Activated CD4-positive, alpha-beta T cell treated with anti-CD3 and anti-CD28 coated beads for 36 hours (primary cell): ENCODE measurements around the gene SRRM2. TPM values are rescaled to one million over a fixed set of nuclear protein-coding genes. Genes with fewer than 3 reads are reported as not detected.

Source experiments
- ATAC-seq: fragments of 200-7000 bp; cut with Tn5 transposase; one replicate; pipeline ENCODE4 v1.10.0; 2021; ENCODE audit warnings: mild to moderate bottlenecking, moderate library complexity
- CTCF ChIA-PET: fragments of 350-600 bp; sonication (Branson Sonifier 250); formaldehyde crosslinking; loops from one replicate; lab custom pipeline; 2021; ENCODE audit warnings: antibody characterized with exemption; lab: Charles Lee
- POLR2A ChIA-PET: fragments of 350-600 bp; sonication (Branson Sonifier 250); formaldehyde crosslinking; loops from one replicate; lab custom pipeline; 2021; ENCODE audit warnings: antibody characterized with exemption, inconsistent platforms; lab: Charles Lee
- DNase-seq: peaks from one replicate; pipeline ENCODE4 v3.0.0-alpha.2; 2020
- H3K27ac Mint-ChIP-seq: one replicate; pipeline ENCODE4 v1.8.0; 2021; ENCODE audit warnings: mixed read lengths
- H3K27me3 Mint-ChIP-seq: one replicate; pipeline ENCODE4 v1.8.0; 2021; ENCODE audit warnings: mixed read lengths
- H3K36me3 Mint-ChIP-seq: one replicate; pipeline ENCODE4 v1.8.0; 2021; ENCODE audit warnings: low read depth, mixed read lengths
- H3K4me1 Mint-ChIP-seq: one replicate; pipeline ENCODE4 v1.8.0; 2021; ENCODE audit warnings: mixed read lengths
- H3K4me3 Mint-ChIP-seq: one replicate; pipeline ENCODE4 v1.8.0; 2021; ENCODE audit warnings: mild to moderate bottlenecking, moderate library complexity, mixed read lengths
- H3K9me3 Mint-ChIP-seq: one replicate; pipeline ENCODE4 v1.8.0; 2021; ENCODE audit warnings: low read depth, mixed read lengths
- intact Hi-C, 2 experiments: fragments of 100-400 bp; cut with DNase I in 1 of 2; cut with micrococcal nuclease in 1 of 2; formaldehyde crosslinking; loops; one replicate each; pipeline versions ENCODE4 v1.14.2 to v1.15.1; 2022 to 2024; cut with DNase I, micrococcal nuclease
- total RNA-seq, 2 experiments: library from RNA; stranded (reverse); gene quantifications; one replicate each; pipeline ENCODE4 v1.2.3, GENCODE V29; 2021

SRRM2 gene
- total RNA-seq, 2 experiments from 2014 or later = 517 to 598 TPM

DNA sequence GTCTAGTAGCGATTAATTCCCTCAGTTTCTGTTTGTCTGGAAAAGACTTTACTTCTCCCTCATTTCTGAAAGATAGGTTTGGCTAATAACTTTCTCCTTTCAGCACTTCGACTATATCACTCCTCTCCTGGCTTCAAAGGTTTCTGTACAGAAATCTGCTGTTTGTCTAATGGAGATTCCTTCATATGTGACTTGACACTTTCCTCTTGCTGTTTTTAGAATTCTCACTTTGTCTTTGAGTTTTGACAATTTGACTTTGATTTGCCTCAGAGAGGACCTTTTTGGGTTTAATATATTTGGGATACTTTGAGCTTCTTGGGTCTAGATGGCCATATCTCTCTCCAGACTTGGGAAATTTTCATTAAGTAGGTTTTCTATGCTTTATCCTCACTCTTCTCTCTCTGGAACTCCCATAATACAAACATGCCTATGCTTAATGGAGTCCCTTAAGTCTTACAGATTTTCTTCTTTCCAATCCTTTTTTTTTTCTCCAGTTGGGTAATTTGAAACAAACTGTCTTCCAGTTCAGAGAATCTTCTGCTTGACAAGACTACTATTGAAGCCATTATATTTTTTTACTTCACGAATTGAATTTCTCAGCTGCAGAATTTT lies 56.8 kb downstream of the SRRM2 start:
- Mint-ChIP-seq H3K27ac (no peak overlapping the region), H3K9me3 (peaks cover 2% of the 10 kb centered on the region), H3K36me3 (no peaks in the 10 kb centered on the region), H3K4me1 (no peaks in the 10 kb centered on the region), H3K4me3 (no peak overlapping the region), H3K27me3 (peaks cover 12% of the 10 kb centered on the region)
- ATAC-seq (no peak), DNase-seq (no peak)
- ChIA-PET CTCF (no interaction called here), POLR2A (no interaction called here)
- intact Hi-C loops = no loop called here

DNA sequence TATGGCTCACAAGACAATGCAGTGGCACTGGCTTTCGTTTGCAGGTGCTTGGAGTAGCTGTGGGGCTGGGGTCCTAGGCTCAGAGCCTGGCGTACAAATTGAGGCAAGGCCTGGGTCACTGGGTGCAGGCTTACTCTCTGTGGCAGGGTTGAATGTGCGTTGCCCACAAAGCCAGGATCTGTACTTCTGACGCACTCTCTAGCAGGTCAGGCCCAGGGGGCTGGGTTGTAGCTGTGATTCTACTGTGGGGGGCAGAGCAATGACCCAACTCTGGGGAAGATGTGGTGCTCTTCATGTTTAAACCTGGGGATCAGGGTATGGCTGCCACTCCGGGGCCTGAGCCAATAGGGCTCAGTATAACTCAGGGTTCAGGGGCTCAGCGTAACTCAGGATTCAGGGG lies 58.2 kb downstream of the SRRM2 start:
- ATAC-seq (no peak), DNase-seq (no peak)
- no peak overlapping the region for H3K4me3 Mint-ChIP-seq
- POLR2A ChIA-PET = no interaction called here
- no peaks in the 10 kb centered on the region for H3K36me3 Mint-ChIP-seq
- no peaks in the 10 kb centered on the region for H3K4me1 Mint-ChIP-seq
- no peaks in the 10 kb centered on the region for H3K9me3 Mint-ChIP-seq
- CTCF ChIA-PET = interaction anchor here (0.6 to 0.8 kb wide), 3 partner anchors 17 to 106 kb away, joined by 3 read pairs; no protein-coding TSS in a partner anchor
- H3K27me3 Mint-ChIP-seq = peaks cover 12% of the 10 kb centered on the region
- intact Hi-C loops = no loop called here
- no peak overlapping the region for H3K27ac Mint-ChIP-seq

- no peak for ATAC-seq
- H3K27ac Mint-ChIP-seq = no peak overlapping the region
- H3K27me3 Mint-ChIP-seq = peaks cover 8% of the 10 kb centered on the region
- intact Hi-C loops = no loop called here
- no peaks in the 10 kb centered on the region for H3K4me1 Mint-ChIP-seq
- ChIA-PET POLR2A (no interaction called here), CTCF (interaction anchor here (1.6 kb wide), 1 partner anchor 56 kb away, joined by 5 read pairs; no protein-coding TSS in a partner anchor)
- H3K36me3 Mint-ChIP-seq = no peaks in the 10 kb centered on the region
- DNase-seq = no peak
- no peaks in the 10 kb centered on the region for H3K9me3 Mint-ChIP-seq
- H3K4me3 Mint-ChIP-seq = no peak overlapping the region
These were observed 59.4 kb downstream of the SRRM2 start for GRCh38 chr16:2811703-2812471.

DNA sequence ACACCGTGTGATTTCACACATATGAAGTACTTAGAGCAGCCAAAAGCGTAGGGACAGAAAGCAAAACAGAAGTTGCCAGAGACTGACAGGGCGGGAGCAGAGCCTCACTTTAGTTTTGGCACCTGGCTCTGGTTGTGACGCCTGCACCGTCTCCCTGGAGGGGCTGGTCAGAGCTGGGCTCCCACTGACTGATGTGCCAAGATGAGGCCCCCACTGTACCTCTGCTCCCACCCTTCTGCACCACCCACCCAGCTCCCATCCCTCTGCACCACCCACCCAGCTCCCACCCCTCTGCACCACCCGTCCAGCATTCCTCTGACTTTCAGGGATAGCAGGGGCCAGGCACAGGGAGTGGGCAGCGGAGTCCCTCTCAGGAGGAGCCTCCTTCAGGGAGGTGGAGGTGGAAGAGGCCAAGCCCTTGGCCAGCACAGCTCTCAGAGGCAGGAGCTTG lies 61.4 kb downstream of the SRRM2 start:
- Mint-ChIP-seq H3K27ac (no peak overlapping the region), H3K9me3 (no peaks in the 10 kb centered on the region), H3K4me1 (no peaks in the 10 kb centered on the region), H3K4me3 (no peak overlapping the region), H3K36me3 (no peaks in the 10 kb centered on the region), H3K27me3 (peaks cover 7% of the 10 kb centered on the region)
- ATAC-seq = no peak
- ChIA-PET POLR2A (no interaction called here), CTCF (interaction anchor here (0.6 to 0.7 kb wide), 2 partner anchors 27 to 150 kb away, joined by 3 read pairs; no protein-coding TSS in a partner anchor)
- no peak for DNase-seq
- intact Hi-C loops = no loop called here

DNA sequence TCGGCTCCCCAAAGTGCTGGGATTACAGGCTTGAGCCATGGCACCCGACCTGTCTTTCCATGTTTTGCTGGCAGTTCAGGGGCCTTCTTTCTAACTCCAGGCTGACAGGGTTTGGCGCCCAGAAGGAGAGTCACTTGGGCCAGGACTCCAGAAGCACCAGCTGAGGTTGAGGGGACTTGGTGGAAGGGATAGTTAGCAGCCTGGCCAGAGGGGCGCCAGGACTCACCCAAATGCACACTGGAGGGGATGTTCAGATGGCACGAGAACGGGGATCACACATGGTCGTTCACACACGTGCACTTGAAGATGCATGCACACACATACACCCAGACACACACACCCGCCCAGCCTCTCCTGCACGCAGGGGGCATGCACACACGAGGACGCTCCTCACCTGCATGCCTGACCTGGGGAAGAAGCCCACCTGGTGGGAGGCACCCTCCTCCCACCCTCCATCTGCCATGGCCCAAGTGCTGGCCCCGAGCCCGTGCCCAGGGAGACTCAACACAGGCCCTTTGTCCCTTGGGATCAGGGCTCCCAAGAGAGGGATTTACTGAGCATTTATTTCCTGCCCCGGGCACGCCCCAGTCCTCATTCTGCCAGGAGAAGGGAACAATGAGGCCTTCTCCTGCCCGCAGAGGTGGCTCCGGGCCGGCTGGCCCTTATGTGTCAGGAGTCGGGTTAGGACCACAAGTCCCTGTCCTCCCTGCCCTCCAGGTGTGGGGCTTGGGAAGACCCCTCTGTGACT lies 62.3 kb downstream of the SRRM2 start:
- DNase-seq (no peak), ATAC-seq (no peak)
- Mint-ChIP-seq H3K27me3 (peaks cover 6% of the 10 kb centered on the region), H3K36me3 (no peaks in the 10 kb centered on the region), H3K9me3 (no peaks in the 10 kb centered on the region), H3K4me3 (no peak overlapping the region), H3K27ac (no peak overlapping the region), H3K4me1 (no peaks in the 10 kb centered on the region)
- POLR2A ChIA-PET = no interaction called here
- intact Hi-C loops = no loop called here
- CTCF ChIA-PET = interaction anchor here (0.6 to 0.7 kb wide), 2 partner anchors 26 to 149 kb away, joined by 3 read pairs; no protein-coding TSS in a partner anchor

GRCh38 chr16:2815299-2815771 lies 62.9 kb downstream of the SRRM2 start:
- ChIA-PET CTCF (no interaction called here), POLR2A (no interaction called here)
- intact Hi-C loops = no loop called here
- Mint-ChIP-seq H3K27ac (no peak overlapping the region), H3K9me3 (no peaks in the 10 kb centered on the region), H3K4me1 (no peaks in the 10 kb centered on the region), H3K36me3 (no peaks in the 10 kb centered on the region), H3K4me3 (no peak overlapping the region), H3K27me3 (peaks cover 6% of the 10 kb centered on the region)
- ATAC-seq = no peak
- no peak for DNase-seq

GRCh38 chr16:2816751-2817339 lies 64.4 kb downstream of the SRRM2 start, which contains the start of gene PRSS21:
PRSS21 (plus strand) TSS chr16:2817237; CDS start chr16:2817269, 32 bp downstream.
- Mint-ChIP-seq H3K27me3 (peaks cover 2% of the 10 kb centered on the region), H3K4me3 (no peak within 1 kb of the TSS), H3K36me3 (no peaks in the 10 kb centered on the region), H3K27ac (no peak within 1 kb of the TSS), H3K9me3 (no peaks in the 10 kb centered on the region), H3K4me1 (no peaks in the 10 kb centered on the region)
- CTCF ChIA-PET = interaction anchor here (1.9 kb wide), 1 partner anchor 51 kb away, joined by 6 read pairs; no protein-coding TSS in a partner anchor
- POLR2A ChIA-PET = no interaction called here
- ATAC-seq = no peak
- intact Hi-C loops = no loop called here
- peak; percentile 28 for DNase-seq

- CTCF ChIA-PET = interaction anchor here (1.9 kb wide), 1 partner anchor 51 kb away, joined by 6 read pairs; no protein-coding TSS in a partner anchor
- Mint-ChIP-seq H3K4me1 (no peaks in the 10 kb centered on the region), H3K9me3 (no peaks in the 10 kb centered on the region), H3K4me3 (no peak overlapping the region), H3K27me3 (peaks cover 2% of the 10 kb centered on the region), H3K27ac (no peak overlapping the region), H3K36me3 (no peaks in the 10 kb centered on the region)
- ATAC-seq (no peak), DNase-seq (no peak)
- POLR2A ChIA-PET = no interaction called here
- intact Hi-C loops = no loop called here
These were observed 65.2 kb downstream of the SRRM2 start for GRCh38 chr16:2817340-2818271.

DNA sequence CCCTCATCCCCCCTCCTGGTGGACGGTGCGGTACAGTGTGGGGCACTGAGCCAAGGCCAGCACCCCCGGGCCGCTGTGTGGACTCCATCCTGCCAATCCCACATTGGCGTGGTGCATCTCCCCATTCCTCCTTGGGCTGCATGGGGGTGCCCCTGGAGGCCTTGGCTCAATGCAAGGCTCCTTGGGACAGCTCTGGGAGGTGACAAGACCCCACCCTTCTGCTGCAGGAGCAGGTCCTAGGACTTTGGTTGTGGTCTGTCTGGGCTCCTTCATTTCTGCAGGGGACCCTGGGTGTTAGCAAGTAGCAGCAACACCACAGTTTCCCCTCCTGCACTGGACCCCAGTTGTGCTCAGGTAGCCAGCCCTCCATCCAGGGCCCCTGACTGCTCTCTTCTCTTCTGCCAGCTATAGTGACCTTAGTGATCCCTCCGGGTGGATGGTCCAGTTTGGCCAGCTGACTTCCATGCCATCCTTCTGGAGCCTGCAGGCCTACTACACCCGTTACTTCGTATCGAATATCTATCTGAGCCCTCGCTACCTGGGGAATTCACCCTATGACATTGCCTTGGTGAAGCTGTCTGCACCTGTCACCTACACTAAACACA lies 65.9 kb downstream of the SRRM2 start:
- ATAC-seq = no peak
- no peak overlapping the region for H3K27ac Mint-ChIP-seq
- no peak for DNase-seq
- H3K4me3 Mint-ChIP-seq = no peak overlapping the region
- H3K27me3 Mint-ChIP-seq = peaks cover 2% of the 10 kb centered on the region
- H3K9me3 Mint-ChIP-seq = no peaks in the 10 kb centered on the region
- no peaks in the 10 kb centered on the region for H3K36me3 Mint-ChIP-seq
- ChIA-PET CTCF (no interaction called here), POLR2A (no interaction called here)
- H3K4me1 Mint-ChIP-seq = no peaks in the 10 kb centered on the region
- intact Hi-C loops = no loop called here
